ENCODE results near the gene IRF2BPL.
A peak's percentile ranks its signal among the peaks of the same experiment; 100 is the strongest.

The IRF2BPL gene

DNA sequence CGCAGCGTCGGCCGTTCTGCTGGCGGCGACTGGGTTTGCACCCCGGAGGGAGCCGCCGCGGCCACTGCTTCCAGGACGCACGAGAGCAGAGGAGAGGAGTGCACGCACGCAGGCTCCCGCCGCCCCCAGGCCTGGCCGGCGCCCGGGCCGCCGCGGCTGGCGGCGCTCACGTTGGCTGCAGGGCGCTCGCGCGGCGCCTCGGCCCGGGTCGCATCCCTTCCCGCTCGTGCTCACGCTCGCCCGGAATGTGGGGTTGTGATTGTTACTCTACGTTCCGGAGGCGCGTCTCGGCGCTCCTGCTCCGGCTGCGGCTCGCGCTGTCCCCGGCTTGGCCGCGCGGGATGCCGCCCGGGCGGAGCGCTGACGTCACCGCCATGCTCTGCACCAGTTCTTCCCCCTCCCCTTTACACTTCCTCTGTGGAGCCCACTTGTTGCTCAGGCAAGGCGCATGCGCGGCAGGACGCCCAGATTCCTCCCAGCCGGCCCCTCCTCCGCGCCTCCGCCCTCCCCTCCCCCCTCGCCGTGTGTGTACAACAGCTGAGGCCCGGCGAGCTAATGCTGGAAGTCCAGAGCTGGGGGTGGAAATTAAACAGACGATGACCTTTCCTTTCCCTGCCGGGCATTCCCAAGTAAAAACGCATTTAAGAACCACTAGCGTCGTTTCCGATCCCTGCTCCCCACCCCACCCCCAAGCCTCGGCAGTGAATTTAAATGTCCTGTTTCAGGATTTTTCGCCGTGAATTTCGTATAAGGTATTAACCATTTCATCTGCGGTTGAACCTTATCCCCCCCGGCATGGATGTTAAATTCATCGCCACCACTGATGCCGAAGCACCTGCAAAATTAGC lies at the start of gene IRF2BPL:
Gene IRF2BPL, minus strand, starts transcription at position 325 of the 848 bp plus-strand sequence. CDS start 916 bp downstream, outside the sequence.
- H3K4me1 Mint-ChIP-seq = peaks cover 72% of the 10 kb centered on the region

GRCh38 chr14:77077040-77077439 lies 48.5 kb upstream of the IRF2BPL start:
- Mint-ChIP-seq H3K27me3 (peaks cover 21% of the 10 kb centered on the region), H3K9me3 (peaks cover 5% of the 10 kb centered on the region), H3K27ac (no peak overlapping the region), H3K4me3 (no peak overlapping the region), H3K36me3 (no peaks in the 10 kb centered on the region), H3K4me1 (no peaks in the 10 kb centered on the region)
- CTCF ChIA-PET = interaction anchor here (0.9 to 42.9 kb wide), 6 partner anchors 8 to 208 kb away, joined by 3 to 1049 read pairs (median 5); no protein-coding TSS in a partner anchor
- DNase-seq = no peak

More for the DNA sequence above, at the start of gene IRF2BPL:
- peaks cover 27% of the 10 kb centered on the region for H3K36me3 Mint-ChIP-seq
- no peaks in the 10 kb centered on the region for H3K27me3 Mint-ChIP-seq
- no peaks in the 10 kb centered on the region for H3K9me3 Mint-ChIP-seq
- CTCF ChIA-PET = interaction anchor here (0.8 to 4.5 kb wide), 16 partner anchors 12 to 116 kb away, joined by 3 to 22 read pairs (median 4); no protein-coding TSS in a partner anchor
- peak within 1 kb of the TSS; percentile 97 for H3K27ac Mint-ChIP-seq
- peak; percentile 96 for DNase-seq
- peak within 1 kb of the TSS; percentile 93 for H3K4me3 Mint-ChIP-seq

GRCh38 chr14:77076113-77076631 lies 47.7 kb upstream of the IRF2BPL start:
- Mint-ChIP-seq H3K4me3 (no peak overlapping the region), H3K9me3 (peaks cover 5% of the 10 kb centered on the region), H3K36me3 (no peaks in the 10 kb centered on the region), H3K27me3 (peaks cover 27% of the 10 kb centered on the region), H3K27ac (no peak overlapping the region), H3K4me1 (no peaks in the 10 kb centered on the region)
- CTCF ChIA-PET = interaction anchor here (1.0 to 42.9 kb wide), 6 partner anchors 9 to 207 kb away, joined by 3 to 1049 read pairs (median 4); no protein-coding TSS in a partner anchor
- no peak for DNase-seq

DNA sequence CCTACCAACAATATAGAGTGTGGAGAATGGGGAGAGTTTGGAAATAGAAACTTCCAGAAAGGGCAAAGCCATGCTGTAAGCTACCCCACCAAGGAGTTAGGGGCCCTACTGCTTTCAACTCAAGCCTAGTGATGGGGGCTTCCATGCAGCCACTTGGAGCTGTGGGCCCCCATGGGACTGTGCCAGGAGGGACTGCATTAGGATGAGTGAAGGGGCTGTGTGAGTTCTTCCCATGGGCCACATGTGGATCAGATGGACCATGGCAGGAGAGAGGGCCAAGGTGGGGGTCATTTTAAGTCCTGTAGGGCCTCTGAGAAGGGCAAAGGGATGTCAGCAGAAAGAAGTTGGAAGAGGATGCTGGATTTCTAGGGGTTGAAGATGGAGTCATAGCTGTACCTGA lies 46.5 kb upstream of the IRF2BPL start:
- Mint-ChIP-seq H3K4me3 (no peak overlapping the region), H3K9me3 (peaks cover 3% of the 10 kb centered on the region), H3K4me1 (no peaks in the 10 kb centered on the region), H3K27me3 (peaks cover 35% of the 10 kb centered on the region), H3K27ac (no peak overlapping the region), H3K36me3 (no peaks in the 10 kb centered on the region)
- no peak for DNase-seq
- CTCF ChIA-PET = interaction anchor here (1.7 to 42.9 kb wide), 3 partner anchors 16 to 206 kb away, joined by 6 to 1049 read pairs (median 12); no protein-coding TSS in a partner anchor

GRCh38 chr14:77071938-77072388 lies 43.5 kb upstream of the IRF2BPL start:
- peaks cover 50% of the 10 kb centered on the region for H3K27me3 Mint-ChIP-seq
- H3K36me3 Mint-ChIP-seq = no peaks in the 10 kb centered on the region
- H3K9me3 Mint-ChIP-seq = no peaks in the 10 kb centered on the region
- no peak overlapping the region for H3K27ac Mint-ChIP-seq
- no peaks in the 10 kb centered on the region for H3K4me1 Mint-ChIP-seq
- CTCF ChIA-PET = interaction anchor here (1.2 to 42.9 kb wide), 8 partner anchors 9 to 203 kb away, joined by 3 to 1049 read pairs (median 30); no protein-coding TSS in a partner anchor
- H3K4me3 Mint-ChIP-seq = no peak overlapping the region
- no peak for DNase-seq

DNA sequence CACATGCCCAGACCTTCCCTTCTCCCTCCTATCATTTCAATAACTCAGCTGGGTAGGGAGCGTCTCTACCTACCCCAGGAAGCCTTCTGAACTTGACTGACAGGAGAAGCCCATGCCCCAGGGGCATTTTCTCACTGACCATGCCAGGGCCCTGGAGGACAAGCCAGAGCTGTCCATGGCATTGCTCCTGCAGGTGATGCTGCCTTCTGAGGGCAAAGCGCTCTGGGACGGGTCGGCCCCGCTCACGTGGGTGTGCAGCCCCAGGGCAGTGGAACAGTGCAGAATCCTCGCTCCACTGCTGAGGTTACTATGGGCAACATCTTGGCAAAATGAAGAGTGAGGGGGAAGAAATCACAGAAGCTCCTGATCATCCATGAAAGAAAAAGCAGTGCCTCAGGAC lies 41.0 kb upstream of the IRF2BPL start:
- H3K27ac Mint-ChIP-seq = no peak overlapping the region
- no peaks in the 10 kb centered on the region for H3K9me3 Mint-ChIP-seq
- no peak overlapping the region for H3K4me3 Mint-ChIP-seq
- no peak for DNase-seq
- CTCF ChIA-PET = interaction anchor here (0.6 to 42.9 kb wide), 33 partner anchors 9 to 363 kb away, joined by 3 to 1049 read pairs (median 9); no protein-coding TSS in a partner anchor
- peaks cover 53% of the 10 kb centered on the region for H3K27me3 Mint-ChIP-seq
- no peaks in the 10 kb centered on the region for H3K36me3 Mint-ChIP-seq
- H3K4me1 Mint-ChIP-seq = no peaks in the 10 kb centered on the region

DNA sequence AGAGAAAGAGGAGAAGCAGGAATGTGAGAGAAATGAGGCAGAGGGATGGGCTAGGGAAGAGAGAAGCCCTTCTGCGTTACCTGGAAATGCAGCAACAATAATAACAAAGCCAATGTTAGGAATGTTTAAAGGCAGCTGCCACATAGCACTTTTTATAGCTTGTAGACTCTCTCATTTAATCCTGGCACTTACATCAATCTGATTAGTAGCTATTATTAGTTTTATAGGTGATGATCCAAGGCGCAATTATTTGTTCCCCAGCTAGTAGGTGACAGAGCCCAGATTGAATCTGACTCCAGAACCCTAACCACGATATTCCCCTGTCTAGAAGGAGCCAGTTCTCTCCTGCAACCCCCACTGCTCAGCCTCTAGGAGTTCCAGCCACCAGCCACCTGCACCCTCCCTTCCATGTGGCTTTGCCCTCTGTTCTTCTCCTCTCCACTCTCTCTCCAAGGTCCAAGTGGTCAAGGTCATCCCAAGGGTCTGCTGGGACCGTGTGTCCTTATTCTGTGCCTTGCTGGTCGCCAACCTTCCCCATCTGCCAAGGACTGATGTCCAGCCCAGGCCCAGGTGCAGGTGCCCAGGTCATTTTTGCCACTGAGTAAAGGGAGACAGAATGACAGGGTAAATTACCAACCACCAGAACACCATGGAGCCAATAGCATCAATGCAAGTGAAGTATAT lies 40.2 kb upstream of the IRF2BPL start:
- no peak overlapping the region for H3K27ac Mint-ChIP-seq
- no peak for DNase-seq
- CTCF ChIA-PET = interaction anchor here (0.7 to 42.9 kb wide), 27 partner anchors 8 to 358 kb away, joined by 3 to 1049 read pairs (median 5); no protein-coding TSS in a partner anchor
- H3K4me3 Mint-ChIP-seq = no peak overlapping the region
- no peaks in the 10 kb centered on the region for H3K9me3 Mint-ChIP-seq
- no peaks in the 10 kb centered on the region for H3K36me3 Mint-ChIP-seq
- H3K4me1 Mint-ChIP-seq = no peaks in the 10 kb centered on the region
- H3K27me3 Mint-ChIP-seq = peaks cover 57% of the 10 kb centered on the region

DNA sequence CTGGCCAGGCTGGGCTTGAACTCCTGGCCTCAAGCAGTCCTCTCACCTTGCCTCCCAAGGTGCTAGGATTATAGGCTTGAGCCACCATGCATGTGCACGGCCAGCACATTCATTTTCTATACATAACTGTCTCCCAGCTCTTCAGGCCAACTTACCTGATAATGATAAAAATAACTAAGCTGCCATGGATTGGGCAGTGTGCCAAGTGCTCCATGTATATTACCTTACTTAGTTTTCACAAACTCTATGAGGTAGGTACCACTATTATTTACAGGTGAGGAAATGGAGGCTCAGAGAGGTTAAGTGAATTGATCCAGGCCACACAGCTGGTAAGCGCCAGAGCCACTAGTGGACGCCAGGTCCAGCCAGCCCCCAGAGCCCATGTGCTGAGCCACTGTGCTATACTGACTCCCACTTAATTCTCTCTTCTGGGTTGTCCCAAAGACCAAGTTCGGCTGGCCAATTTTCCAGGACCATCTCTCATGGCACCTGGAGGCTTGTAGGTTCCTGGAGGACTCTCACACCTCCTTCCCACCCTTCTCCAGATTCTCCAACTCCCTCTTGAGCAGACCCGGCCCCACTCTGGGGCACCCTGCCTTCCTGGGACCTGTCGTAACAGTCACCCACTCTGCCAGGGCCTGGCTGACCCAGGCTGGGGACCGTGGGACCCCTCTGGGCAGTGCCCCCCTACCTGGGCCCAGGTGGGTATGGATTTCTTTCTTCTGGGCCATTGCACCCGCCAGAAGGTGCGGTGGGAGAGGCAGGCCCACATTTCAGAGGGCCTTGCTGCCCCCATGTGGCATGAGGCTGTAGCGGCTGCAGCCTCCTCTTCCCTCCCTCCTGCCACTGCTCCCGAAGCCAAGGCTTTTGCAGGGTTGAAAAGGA lies 39.4 kb upstream of the IRF2BPL start:
- CTCF ChIA-PET = interaction anchor here (0.7 to 42.9 kb wide), 25 partner anchors 9 to 357 kb away, joined by 3 to 1049 read pairs (median 5); no protein-coding TSS in a partner anchor
- Mint-ChIP-seq H3K4me3 (no peak overlapping the region), H3K36me3 (no peaks in the 10 kb centered on the region), H3K27me3 (peaks cover 54% of the 10 kb centered on the region), H3K27ac (no peak overlapping the region), H3K9me3 (no peaks in the 10 kb centered on the region), H3K4me1 (no peaks in the 10 kb centered on the region)
- peak; percentile 74 for DNase-seq

GRCh38 chr14:77066578-77067172 lies 38.2 kb upstream of the IRF2BPL start:
- CTCF ChIA-PET = interaction anchor here (1.1 to 42.9 kb wide), 5 partner anchors 12 to 198 kb away, joined by 3 to 1049 read pairs (median 45); no protein-coding TSS in a partner anchor
- Mint-ChIP-seq H3K36me3 (no peaks in the 10 kb centered on the region), H3K4me1 (peaks cover 5% of the 10 kb centered on the region), H3K27me3 (peaks cover 42% of the 10 kb centered on the region), H3K4me3 (no peak overlapping the region), H3K27ac (no peak overlapping the region), H3K9me3 (no peaks in the 10 kb centered on the region)
- no peak for DNase-seq

- no peaks in the 10 kb centered on the region for H3K9me3 Mint-ChIP-seq
- peaks cover 5% of the 10 kb centered on the region for H3K4me1 Mint-ChIP-seq
- CTCF ChIA-PET = interaction anchor here (1.1 to 42.9 kb wide), 4 partner anchors 12 to 197 kb away, joined by 3 to 1049 read pairs (median 138); no protein-coding TSS in a partner anchor
- no peak for DNase-seq
- no peaks in the 10 kb centered on the region for H3K36me3 Mint-ChIP-seq
- no peak overlapping the region for H3K27ac Mint-ChIP-seq
- peaks cover 39% of the 10 kb centered on the region for H3K27me3 Mint-ChIP-seq
- no peak overlapping the region for H3K4me3 Mint-ChIP-seq
These were observed 37.5 kb upstream of the IRF2BPL start for GRCh38 chr14:77065851-77066577.

DNA sequence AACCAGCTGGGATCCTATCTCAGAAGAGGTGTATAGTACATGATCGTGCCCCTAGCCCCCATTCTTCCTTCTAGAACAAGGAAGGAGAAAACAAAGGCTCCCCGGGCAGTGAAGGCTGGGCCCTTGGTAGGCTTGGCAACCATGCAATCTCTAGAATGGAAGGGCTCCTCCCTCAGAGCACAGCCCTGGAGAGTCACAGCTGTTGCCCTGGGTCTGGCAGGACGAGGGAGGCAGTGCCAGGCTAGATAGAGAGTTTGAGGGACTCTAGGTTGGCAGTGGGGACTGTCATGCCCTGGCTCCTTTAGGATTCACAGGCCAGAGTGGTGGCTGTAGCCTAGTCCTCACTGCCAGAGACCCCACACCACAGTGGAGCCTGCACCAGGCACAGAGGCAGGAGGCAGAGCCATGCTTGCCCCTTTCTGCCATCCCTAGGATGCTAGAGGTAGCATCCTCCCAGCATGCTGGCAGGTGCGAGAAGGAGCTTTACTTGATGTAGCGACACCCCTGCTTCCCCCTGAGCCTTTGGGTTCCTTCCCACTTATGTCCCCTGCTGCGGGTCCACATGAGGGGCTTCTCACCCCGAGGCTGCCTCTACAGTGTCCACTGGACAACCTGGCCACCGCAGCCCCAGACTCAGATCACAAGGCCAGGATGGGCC lies 36.1 kb upstream of the IRF2BPL start:
- Mint-ChIP-seq H3K4me1 (peaks cover 5% of the 10 kb centered on the region), H3K27ac (no peak overlapping the region), H3K4me3 (no peak overlapping the region), H3K36me3 (no peaks in the 10 kb centered on the region), H3K27me3 (peaks cover 28% of the 10 kb centered on the region), H3K9me3 (no peaks in the 10 kb centered on the region)
- CTCF ChIA-PET = interaction anchor here (3.0 to 42.9 kb wide), 3 partner anchors 11 to 196 kb away, joined by 34 to 1049 read pairs (median 273); no protein-coding TSS in a partner anchor
- DNase-seq = no peak

Measured in activated naive CD4-positive, alpha-beta T cell treated with anti-CD3 and anti-CD28 coated beads, Interleukin-2, amount 10 ng/mL, durations not matched to agents 7 days and 5 days (primary cell).